Transverse colon (tissue), 4 donors: ENCODE measurements around the gene ACR.
"Not testable (repeated sequence)": the region's sequence is repeated elsewhere in the genome, so short reads cannot be mapped to it uniquely, and the experiment has no call there.

Experiments used
- CTCF ChIP-seq, 5 experiments: fragments of 200-600 bp in 3 of 5; fragments of 450-650 bp in 2 of 5; sonication (generic) in 3 of 5; IDR thresholded peaks; 1 replicate in 2 of 5; 2 replicates in 3 of 5; pipeline ENCODE4 v1.5.1; 2016 to 2017; ENCODE audit warnings: antibody characterized with exemption in 5 of 5, inconsistent platforms in 3 of 5, mild to moderate bottlenecking in 2 of 5, moderate library complexity in 1 of 5
- POLR2A ChIP-seq: fragments of 450-650 bp; IDR thresholded peaks from one replicate; pipeline ENCODE4 v1.6.1; 2016; ENCODE audit warnings: antibody characterized with exemption, mild to moderate bottlenecking, moderate library complexity
- POLR2AphosphoS5 ChIP-seq, 3 donors: sonication (generic); formaldehyde crosslinking; IDR thresholded peaks; one replicate each; pipeline ENCODE4 v1.6.1; 2016; ENCODE audit warnings: antibody characterized with exemption in 3 of 3

GRCh38 chr22:50764288-50764687 lies 26.3 kb downstream of the ACR start:
- TF ChIP-seq POLR2AphosphoS5 (IDR thresholded peaks at IDR 0.05); CTCF (IDR thresholded peaks at IDR 0.05); POLR2A: not testable (repeated sequence)
